HG02588 (cell line): ENCODE data around the gene HUS1.
A peak's percentile ranks its signal among the peaks of the same experiment; 100 is the strongest.
"Not testable (repeated sequence)": the region's sequence is repeated elsewhere in the genome, so short reads cannot be mapped to it uniquely, and the experiment has no call there.

Experiments
- ATAC-seq: cut with Tn5 transposase; IDR thresholded peaks from one replicate; pipeline ENCODE4 v1.9.1; 2021; ENCODE audit warnings: mild to moderate bottlenecking, moderate library complexity; ENCODE audit not compliant: unreplicated experiment

Gene HUS1

DNA sequence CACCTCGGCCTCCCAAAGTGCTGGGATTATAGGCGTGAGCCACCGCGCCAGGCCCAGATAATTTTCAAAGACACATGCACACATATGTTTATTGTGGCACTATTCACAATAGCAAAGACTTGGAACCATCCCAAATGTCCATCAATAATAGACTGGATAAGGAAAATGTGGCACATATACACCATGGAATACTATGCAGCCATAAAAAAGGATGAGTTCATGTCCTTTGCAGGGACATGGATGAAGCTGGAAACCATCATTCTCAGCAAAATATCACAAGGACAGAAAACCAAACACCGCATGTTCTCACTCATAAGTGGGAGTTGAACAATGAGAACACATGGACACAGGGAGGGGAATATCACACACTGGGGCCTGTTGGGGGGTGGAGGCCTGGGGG lies 1.2 kb upstream of the HUS1 start:
- not testable (repeated sequence) for ATAC-seq

DNA sequence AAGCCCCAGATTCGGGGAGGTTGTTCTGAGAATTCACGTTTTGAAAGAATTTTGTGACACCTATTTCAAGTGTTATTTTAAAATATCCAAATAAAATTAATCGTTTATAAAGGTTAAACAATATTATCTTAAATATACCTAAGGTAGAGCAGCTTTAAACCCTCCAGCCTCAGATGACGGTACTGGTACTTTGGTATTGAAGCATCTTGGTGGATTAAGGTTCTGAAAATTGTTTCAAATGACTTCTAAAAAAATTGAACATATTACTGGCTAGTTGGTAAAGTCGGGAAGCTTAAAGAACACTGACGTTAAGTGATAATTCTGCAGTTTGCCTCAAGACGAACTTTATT lies 392 bp upstream of the HUS1 start:
- ATAC-seq: no peak

DNA sequence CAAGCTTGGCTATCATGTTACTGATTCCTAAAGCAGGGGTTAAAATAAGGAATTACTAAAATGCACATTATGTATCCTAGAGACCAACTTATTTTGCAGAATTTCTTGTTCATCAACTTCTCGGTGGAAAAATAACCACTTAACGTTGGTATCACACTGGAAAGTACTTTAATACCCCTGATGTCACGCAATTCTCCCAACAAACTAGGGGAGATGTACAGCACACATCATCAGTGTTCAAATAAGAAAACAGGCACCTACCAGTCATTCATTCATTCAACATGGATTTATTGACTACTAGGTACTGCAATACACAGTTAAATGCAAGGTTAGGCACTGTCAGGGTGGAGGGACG lies 648 bp downstream of the HUS1 start:
- no peak for ATAC-seq

DNA sequence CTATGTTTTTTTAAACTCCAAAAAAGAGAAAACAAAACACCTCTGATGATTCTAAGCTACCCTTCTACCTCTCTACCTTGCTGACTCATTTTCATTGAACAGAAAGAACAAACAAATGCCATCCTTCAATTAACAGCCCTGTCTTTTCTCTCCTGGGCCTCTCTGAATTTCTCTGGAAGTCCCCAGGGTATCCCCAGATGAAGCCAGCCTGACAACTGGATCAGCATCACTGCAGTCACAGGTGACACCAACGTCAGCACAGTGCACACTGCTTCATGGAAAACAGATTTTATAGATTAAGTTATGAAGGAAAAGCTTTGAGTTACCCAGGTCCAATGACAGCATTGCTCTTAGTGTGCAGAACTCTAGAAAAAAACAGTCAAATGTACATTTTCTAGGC lies 5.7 kb downstream of the HUS1 start:
- no peak for ATAC-seq

DNA sequence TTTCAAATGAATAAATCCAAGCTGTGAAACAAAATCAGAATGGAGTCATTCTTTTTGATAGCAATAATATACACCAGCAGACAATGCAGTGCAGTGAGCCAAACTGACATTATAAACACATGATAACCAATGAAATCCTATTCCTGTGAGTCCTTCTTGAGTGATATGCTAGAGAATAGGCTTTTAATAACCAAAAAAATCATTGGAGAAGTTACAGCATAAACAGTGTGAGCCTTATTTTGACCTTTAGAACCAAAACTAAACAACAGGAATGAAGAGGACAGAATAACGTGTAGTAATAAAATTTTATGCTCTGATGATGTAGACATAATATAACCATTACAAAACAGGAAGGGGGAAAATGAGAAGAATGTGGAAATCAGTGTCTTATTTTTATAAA lies 8.7 kb downstream of the HUS1 start:
- ATAC-seq: no peak

DNA sequence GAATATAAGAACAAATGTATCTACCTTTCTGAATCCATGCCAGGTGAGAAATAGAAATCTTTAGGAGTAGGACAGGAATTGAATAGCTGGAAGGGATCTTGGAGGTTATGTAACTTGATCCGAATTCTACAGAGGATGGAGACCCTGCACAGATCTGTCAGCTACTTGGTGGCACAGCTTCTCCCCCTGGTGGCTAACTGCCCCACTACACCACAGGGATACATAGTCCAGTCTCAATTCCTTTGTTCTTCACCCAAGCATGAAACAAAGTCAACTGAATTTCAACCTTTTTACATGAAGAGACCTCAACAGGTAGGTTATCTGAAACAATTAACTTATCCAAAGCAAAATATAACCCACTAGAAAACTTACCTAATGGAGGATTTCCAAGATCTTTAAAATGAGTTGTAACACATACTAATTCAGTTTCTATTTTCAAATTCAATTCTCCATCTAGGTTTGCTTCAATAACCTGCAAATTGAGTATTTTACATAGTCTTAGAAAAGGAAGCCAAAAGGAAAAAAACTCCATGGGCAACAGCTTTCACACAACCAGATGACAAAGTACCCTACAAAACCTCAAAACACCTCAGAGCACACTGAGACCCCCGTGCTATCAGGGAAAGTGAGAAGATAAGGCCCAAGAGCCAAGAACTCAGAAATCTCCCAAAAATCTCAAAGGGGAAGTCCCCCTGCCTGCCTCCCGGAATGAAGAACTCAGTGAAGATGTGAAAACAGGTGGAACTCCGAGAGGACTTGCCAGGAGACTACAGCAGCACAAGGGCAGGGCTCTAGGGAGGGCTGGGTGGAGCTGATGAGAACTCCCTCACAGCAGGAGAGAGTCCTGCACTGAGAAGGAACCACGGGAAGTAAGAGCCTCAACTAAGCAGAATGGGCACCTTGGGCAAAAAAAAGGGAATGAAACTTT lies 10.3 kb downstream of the HUS1 start:
- ATAC-seq: peak; percentile 79

DNA sequence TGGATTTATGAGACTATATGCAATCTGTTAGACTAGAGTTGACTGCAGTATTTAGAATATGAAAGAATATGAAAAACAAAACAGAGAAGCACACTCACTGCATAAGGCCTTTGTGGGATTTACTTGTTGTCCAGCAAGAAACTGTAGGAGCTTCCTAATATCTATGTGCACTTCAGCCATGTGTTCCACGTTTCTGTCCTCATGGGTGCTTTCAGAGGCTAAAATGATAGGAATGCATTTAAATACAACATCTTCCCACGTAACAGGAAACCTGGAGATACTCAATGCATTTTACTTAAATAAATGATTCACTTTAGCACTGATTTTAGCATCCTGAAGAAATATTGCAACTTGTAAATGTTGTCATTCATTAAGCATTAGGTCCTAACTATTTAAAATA lies 11.7 kb downstream of the HUS1 start:
- ATAC-seq: no peak

DNA sequence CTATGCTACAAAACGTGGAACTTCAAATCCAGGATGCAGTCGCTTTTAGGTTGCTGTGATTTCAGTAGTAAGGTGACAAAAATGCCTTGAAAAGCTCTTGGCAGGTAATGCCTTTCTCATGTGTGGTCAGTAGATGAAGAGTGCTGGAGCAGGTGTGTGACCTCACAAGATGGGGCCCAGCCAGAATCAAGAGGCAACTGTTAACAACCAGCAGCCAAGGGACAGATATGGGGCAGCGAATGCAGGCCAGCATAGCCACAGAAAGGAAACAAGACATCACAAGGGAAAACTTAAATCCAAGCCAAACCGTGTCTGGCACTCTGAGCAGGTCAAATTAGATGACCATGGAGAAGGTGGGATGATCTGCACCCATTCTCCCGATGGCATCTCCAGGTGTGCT lies 12.3 kb downstream of the HUS1 start:
- ATAC-seq: no peak

DNA sequence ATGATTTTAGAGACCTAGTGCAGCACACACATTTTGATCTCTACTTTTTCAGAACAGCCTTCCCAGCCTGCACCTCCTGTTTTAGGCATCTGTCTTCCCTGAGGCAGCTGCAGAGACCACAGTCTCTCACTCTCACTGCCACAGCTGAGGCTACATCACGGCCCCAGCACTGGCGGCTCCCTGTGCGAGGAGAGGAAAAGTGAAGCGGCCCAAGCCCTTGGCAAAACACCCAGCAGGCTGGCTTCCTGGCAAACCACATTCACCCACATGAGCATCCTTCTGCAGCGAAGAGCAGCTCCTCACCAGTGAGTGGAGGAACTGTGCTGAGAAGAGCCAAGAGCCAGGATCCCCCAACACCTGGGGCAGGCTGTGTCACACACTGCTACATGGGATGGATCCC lies 14.0 kb downstream of the HUS1 start:
- ATAC-seq: no peak

DNA sequence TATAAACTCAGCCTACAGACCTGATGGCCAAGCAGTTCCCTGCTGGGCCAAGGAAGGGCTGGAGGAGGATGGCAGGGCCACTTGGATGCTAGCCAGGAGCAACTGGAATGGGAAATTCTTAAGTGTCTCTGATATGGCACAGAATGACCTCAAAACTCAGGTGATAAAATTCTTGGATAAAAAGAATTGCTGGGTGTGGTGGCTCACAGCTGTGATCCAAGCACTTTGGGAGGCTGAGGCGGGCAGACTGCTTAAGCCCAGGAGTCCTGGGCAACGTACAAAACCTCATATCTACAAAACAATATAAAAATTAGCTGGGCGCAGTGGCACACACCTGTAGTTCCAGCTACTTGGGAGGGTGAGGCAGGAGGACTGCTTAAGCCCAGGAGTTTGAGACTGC lies 17.2 kb downstream of the HUS1 start:
- ATAC-seq: no peak

DNA sequence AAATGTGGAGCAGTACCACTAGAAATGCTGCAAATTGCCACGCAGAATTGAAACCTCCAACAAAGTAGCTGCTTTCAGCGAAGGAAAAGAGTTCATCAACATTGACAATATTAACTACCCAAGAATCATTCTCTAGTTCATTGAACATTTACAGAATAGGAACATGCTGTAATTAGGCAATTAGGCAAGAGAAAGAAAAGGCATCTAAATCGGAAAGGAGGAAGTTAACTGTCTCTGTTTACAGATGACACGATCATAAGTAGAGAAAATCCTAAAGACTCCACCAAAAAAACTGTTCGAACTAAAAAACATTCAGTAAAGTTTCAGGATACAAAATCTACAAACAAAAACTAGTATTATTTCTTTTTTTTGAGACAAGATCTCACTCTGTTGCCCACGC lies 22.3 kb downstream of the HUS1 start:
- no peak for ATAC-seq

DNA sequence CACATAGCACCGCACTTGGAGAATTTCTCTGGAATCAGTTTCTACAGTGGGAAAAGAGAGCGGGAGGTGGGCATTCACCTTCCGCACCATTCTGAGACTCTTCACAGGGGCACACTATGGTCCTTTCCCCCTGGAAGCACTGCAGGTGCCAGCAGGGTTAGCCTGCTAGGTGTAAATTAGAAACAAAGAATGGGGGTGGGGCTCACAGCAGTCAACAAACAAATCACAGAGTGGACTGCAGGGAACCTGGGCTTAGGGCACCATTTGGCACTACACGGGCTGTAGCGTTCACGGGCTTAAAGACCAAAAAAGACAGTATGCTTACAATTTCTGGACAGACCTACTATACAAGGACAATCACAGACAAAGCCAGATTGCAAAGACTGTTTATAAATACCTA lies 23.2 kb downstream of the HUS1 start:
- ATAC-seq: no peak

DNA sequence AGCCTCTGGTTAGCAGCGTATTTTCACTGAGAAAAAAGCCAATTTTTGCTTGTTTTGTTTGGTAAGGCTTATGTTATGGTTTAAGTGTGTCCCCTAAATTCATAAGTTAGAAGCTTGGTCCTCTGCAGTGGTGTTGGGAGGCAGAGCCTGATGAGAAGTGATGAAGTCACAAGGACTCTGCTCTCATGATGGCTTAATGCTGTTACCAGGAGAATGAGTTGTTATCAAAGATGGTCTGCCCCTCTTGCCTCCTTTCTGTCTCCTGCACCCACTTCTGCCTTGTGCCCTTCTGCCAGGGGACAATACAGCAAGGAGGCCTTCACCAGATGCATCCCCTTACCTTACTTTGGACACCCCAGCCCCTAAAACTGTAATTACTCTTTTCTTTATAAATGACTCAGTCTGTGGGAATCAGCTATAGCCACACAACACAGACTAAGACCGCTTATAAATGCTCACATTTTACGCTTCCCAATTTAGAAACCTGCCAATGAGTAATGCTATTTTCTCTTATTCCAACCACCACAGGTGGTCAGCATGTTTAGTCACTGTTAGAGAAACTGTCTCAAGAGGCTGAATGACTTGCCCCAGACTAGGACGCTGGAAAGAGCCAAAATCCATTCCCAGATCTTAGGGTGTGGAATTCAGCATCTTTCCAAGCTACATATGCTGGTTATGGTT lies 25.0 kb downstream of the HUS1 start:
- no peak for ATAC-seq

DNA sequence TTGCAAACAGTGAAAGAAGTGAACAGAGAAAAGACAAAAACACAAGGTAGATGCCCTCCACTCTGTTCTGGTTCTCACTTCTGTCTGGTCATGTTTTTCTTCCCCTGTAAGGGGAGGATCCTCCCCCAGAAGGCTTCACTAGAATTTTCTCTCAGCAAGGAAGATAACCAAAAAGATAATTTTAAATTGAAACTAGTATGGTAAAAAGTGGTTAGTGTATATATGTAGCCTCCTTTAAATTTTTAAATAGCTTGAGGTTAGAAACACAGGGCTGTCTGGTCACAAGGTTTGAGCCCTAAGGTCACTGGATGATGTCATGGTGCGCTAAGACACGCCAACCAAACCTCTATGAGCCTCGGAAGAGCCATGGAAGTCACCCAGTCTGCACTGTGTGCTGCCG lies 25.6 kb downstream of the HUS1 start:
- no peak for ATAC-seq

DNA sequence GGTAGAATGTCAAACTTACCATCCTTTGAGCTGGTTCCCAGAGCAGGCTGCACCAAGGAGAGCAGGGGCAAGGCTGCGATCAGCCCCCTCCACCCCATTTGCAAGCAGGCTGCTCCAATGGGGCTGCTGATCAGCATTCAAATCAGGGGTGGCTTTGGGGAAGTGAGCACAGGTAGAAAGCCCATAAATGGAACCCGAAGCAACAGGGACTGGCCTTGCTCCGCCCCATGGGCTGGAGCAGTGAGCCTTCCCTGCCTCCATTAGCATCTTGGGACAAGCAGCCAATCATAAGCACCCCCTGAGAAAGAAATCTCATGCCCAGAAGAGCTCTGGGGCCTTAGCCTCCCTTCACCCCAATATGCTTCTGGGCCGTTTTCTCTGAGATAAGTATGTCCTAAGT lies 27.2 kb downstream of the HUS1 start:
- no peak for ATAC-seq

DNA sequence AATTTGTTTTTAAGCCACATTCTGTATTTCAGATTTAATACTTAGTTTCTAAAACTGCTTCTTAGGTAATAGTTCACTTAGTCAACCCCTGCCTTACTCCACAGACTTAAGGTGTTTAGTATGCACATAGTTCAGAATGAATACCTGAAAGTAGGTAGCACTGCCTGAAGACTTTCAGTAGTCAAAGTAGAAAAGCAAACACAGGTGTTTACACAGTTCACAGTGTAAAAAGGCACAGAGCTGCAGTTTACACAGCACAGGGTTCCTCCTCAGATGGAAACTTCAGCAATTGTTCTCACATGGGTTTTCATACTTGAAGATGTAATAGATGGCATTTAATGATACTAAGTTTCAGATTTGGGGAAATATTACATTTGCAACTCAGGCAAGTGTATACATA lies 28.0 kb downstream of the HUS1 start:
- no peak for ATAC-seq

DNA sequence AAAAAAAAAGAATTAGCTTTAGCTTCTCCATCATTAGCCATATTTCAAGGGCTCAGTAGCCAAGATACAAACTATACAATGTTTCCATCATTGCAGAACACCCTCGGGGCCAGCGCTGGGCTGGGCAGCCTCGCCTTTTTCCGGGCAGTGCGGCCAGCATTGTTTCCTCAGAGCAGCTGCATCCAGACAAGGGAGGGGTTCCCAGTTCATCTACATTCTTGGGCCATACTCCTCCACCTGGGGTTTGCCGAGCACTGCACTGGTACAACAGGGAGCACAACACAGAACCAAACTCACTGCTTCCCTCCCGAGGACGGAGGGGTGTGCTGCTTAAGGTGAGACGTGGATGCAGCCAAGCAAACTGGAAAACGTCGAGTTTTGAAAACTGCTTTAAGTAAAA lies 28.7 kb downstream of the HUS1 start:
- no peak for ATAC-seq

DNA sequence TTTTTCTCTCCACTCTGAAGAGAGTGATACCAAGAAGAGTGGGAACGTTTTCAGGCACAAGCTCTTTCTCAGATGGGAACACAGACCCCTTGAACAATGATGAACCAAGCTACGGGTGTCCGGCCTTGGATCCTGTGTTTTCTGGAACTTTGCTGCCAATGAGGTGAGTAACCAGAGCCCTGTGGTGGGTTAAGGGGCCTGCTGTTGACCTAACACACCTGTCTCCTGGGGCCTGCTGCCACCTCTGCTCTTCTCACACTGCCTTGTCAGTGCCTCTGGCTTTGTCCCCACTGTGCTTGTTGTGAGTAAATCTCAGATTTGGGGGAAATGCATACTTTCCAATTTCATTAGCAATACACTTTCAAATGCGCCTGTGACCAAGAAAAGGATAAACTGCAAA lies 29.7 kb downstream of the HUS1 start:
- ATAC-seq: no peak

DNA sequence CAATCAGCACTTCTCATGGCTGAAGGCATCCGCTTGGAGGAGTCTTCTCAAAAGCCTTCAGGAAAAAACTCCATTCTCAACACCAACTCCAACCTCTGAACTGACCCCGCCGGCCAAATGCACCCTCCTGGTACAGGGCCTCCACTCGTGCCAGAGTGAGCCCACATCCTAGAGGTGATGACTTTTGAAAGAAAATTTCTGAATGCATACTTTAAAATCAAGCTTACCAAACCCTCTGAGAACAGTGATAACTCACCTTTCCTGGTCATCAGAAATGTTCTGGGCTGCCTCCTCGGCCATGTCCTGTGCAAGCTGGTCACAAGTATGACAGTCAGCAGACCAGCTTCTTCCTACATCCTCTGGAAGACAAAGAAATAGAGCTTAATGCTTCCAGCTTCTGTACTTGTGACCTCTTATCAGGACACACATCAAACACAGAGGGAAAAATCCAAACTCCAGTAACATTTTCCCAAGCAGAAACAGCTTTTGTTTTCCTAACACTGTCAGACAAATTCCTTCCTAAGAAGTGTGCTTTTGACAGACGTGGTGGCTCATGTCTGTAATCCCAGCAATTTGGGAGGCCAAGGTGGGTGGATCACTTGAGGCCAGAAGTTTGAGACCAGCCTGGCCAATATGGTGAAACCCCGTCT lies 31.1 kb downstream of the HUS1 start, which contains the start of gene PKD1L1:
PKD1L1 (minus strand) TSS at position 326 of the 650 bp plus-strand sequence; CDS start at position 300, 26 bp downstream.
- no peak for ATAC-seq

DNA sequence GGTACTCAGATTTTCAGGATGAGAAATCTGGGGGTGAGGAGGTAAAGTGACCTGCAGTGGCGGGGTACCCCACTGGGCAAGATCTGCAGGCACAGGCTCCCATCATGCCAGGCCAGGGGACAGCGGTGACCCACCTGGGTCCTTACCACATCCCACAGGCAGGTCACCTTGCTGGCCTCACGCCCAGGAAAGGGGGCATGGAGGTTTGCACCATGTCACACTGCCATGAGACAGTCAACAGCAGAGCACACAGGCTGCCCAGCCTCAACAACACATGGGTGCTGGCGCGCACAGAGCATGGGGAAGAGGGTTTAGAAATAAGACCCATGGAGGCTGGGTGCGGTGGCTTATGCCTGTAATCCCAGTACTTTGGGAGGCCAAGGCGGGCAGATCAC lies 32.1 kb downstream of the HUS1 start:
- no peak for ATAC-seq

DNA sequence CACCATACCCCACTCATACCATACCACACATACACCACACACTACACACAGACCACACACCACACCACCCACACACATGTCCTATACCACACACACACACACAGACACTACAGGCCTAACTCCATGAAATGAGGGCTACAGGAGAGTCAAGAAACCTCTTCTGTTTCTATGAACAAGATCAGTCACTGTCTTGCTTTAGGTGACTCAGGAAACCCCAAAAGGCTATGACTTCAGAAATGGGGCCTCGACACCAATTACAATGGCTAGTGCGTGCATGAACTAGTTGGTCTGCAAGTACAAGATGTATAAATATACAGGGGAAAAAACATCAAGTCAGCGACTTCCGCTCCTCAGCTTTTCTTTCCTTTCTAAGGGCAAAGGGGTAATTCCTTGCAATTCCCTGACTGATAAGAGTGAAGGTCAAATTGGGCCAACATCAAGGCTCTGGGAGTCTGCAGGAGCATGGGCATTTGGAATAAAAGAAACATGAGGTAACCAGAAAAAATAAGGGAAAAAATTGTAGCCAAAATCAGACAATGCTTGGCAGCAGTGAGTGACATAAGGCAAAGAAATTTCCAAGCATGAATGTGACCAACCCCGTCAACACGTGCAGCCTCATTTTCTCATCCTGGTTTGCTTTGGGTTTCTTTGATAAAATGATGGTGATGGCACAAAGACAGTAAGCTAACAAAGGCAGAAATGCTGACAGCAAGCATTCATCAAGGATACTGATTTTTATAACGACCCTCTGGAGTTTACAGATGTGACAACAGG lies 32.6 kb downstream of the HUS1 start:
- no peak for ATAC-seq
